Measurements from ENCODE around the gene SLC9C1.

Gene SLC9C1

GRCh38 chr3:112293368-112294321 lies at the start of gene SLC9C1:
Gene SLC9C1, minus strand, starts transcription at chr3:112294216. Its CDS starts 7,425 bp downstream, at chr3:112286791.
- in situ Hi-C loops (cut with MboI; ENCODE audit: low pct_unique_long_range_greater_than_20kb, low sequenced_read_pairs, unreplicated experiment) = loop anchor here (10.0 kb wide), 1 partner anchor 159 kb away; the partner anchor contains the start of gene GCSAM
- peak; percentile 40 for DNase-seq (ENCODE audit: low spot score)
- TF ChIP-seq, protein P1, sequence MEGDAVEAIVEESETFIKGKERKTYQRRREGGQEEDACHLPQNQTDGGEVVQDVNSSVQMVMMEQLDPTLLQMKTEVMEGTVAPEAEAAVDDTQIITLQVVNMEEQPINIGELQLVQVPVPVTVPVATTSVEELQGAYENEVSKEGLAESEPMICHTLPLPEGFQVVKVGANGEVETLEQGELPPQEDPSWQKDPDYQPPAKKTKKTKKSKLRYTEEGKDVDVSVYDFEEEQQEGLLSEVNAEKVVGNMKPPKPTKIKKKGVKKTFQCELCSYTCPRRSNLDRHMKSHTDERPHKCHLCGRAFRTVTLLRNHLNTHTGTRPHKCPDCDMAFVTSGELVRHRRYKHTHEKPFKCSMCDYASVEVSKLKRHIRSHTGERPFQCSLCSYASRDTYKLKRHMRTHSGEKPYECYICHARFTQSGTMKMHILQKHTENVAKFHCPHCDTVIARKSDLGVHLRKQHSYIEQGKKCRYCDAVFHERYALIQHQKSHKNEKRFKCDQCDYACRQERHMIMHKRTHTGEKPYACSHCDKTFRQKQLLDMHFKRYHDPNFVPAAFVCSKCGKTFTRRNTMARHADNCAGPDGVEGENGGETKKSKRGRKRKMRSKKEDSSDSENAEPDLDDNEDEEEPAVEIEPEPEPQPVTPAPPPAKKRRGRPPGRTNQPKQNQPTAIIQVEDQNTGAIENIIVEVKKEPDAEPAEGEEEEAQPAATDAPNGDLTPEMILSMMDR (IDR thresholded peaks at IDR 0.05; ENCODE audit: extremely low read depth, insufficient read depth, missing control alignments) = peak; percentile 71

DNA sequence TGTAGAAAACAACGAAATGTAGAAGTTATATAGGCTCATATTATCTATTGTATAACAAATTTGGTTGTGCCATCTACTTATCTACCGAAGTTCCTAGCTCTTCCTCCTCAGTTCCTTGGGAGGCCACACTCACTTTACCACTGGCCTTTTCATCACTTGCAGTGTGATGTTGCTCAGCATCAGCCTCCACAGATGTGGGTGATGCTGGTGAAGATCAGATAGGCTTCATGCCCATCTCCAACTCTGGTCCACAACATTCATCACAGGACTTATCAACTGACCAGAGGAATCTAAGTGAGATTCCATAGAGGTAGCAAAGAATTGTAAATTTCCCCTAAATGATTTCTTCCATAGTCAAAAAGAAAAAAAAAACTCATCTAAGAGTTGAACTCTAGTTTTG lies 47.4 kb upstream of the SLC9C1 start:
- no peak for DNase-seq (ENCODE audit: low spot score)
- in situ Hi-C loops (cut with MboI; ENCODE audit: low pct_unique_long_range_greater_than_20kb, low sequenced_read_pairs, unreplicated experiment) = no loop called here
- TF ChIP-seq, protein P1 (IDR thresholded peaks at IDR 0.05; ENCODE audit: extremely low read depth, insufficient read depth, missing control alignments) = no peak

- no peak for DNase-seq (ENCODE audit: low spot score)
- in situ Hi-C loops (cut with MboI; ENCODE audit: low pct_unique_long_range_greater_than_20kb, low sequenced_read_pairs, unreplicated experiment) = no loop called here
- TF ChIP-seq, protein P1 (IDR thresholded peaks at IDR 0.05; ENCODE audit: extremely low read depth, insufficient read depth, missing control alignments) = no peak
Measured at GRCh38 chr3:112339609-112340008, 45.6 kb upstream of the SLC9C1 start.

DNA sequence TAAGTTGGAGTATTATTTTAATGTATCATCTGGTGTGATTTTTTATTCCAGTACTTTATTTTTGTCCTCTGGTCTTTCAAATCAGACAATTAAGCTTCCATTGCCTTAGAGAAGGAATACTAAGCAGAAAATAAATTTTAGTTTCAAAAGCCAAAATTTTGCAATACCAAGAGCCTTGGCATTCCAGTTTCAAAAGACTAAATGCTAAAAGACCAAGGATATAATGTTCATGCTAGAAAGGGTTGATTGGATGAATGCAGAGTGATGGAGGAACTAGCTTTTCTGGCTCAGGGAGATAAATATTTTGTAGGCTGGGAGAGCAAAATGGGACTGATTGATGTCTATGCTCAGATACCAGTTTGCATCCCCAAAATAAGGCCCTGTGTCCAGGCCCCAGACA lies 45.1 kb upstream of the SLC9C1 start:
- TF ChIP-seq, protein P1 (IDR thresholded peaks at IDR 0.05; ENCODE audit: extremely low read depth, insufficient read depth, missing control alignments) = no peak
- in situ Hi-C loops (cut with MboI; ENCODE audit: low pct_unique_long_range_greater_than_20kb, low sequenced_read_pairs, unreplicated experiment) = no loop called here
- no peak for DNase-seq (ENCODE audit: low spot score)

- TF ChIP-seq, protein P1 (IDR thresholded peaks at IDR 0.05; ENCODE audit: extremely low read depth, insufficient read depth, missing control alignments) = no peak
- in situ Hi-C loops (cut with MboI; ENCODE audit: low pct_unique_long_range_greater_than_20kb, low sequenced_read_pairs, unreplicated experiment) = no loop called here
- DNase-seq (ENCODE audit: low spot score) = no peak
Measured at GRCh38 chr3:112338727-112339056, 44.7 kb upstream of the SLC9C1 start.

DNA sequence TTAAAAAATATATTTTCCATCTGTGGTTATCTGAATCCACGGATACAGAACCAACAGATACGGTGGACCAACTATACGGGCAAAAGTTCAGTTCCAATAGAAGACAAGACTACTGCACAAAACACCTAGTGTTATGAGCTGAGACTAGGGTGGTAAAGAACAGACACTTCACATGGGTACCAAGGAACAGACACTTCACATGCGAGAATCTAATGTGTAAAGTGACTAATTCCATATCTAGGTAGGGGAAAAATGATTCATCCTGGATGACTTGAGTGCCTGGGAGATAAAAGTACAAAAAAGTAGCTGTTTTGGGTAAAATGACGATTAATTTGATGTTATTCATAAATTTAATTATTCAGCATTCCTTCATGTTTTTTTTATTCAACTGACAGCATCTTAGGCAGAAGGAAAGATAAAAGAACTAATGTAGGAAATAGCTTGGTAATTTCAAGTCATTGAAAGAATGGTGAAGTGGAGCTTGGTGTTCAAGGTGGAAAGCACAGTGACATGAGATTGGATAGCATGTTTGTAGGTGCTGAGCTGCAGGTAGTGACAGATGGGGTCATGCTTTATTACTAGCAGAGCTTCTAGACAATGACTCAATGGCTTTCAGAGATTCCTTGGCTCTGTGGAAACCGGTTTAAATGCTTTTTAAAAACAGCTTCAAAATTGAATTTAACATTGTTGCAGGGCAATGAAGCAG lies 44.2 kb upstream of the SLC9C1 start:
- in situ Hi-C loops (cut with MboI; ENCODE audit: low pct_unique_long_range_greater_than_20kb, low sequenced_read_pairs, unreplicated experiment) = no loop called here
- TF ChIP-seq, protein P1 (IDR thresholded peaks at IDR 0.05; ENCODE audit: extremely low read depth, insufficient read depth, missing control alignments) = no peak
- DNase-seq (ENCODE audit: low spot score) = no peak

All from GM13977 (cell line).